T-helper 17 cell (primary cell): ENCODE data around the gene GPRASP3. TPM values are rescaled to one million over a fixed set of nuclear protein-coding genes. Genes with fewer than 3 reads are reported as not detected.
A peak's percentile ranks its signal among the peaks of the same experiment; 100 is the strongest.
"Not testable (repeated sequence)": the region's sequence is repeated elsewhere in the genome, so short reads cannot be mapped to it uniquely, and the experiment has no call there.

Experiments
- ATAC-seq: fragments of 150-1000 bp; cut with Tn5 transposase; 2 replicates; pipeline ENCODE4 v1.10.0; 2021; ENCODE audit warnings: mild to moderate bottlenecking, moderate library complexity
- DNase-seq, 3 donors: peaks; one replicate each; pipeline versions ENCODE4 v3.0.0 to v3.0.0-alpha.2; 2020 to 2021
- H3K9me3 ChIP-seq: one replicate; pipeline ENCODE4 v1.7.0; 2013; ENCODE audit warnings: low read length, mild to moderate bottlenecking; ENCODE audit not compliant: control insufficient read depth, poor library complexity, severe bottlenecking
- H3K27ac Mint-ChIP-seq: one replicate; pipeline ENCODE4 v1.8.0; 2022; ENCODE audit warnings: mild to moderate bottlenecking, moderate library complexity, mixed read lengths
- H3K27me3 Mint-ChIP-seq: one replicate; pipeline ENCODE4 v1.8.0; 2022; ENCODE audit warnings: mixed read lengths
- H3K36me3 Mint-ChIP-seq: one replicate; pipeline ENCODE4 v1.8.0; 2022; ENCODE audit warnings: low read depth, mixed read lengths
- H3K4me1 Mint-ChIP-seq: one replicate; pipeline ENCODE4 v1.8.0; 2022; ENCODE audit warnings: mild to moderate bottlenecking, mixed read lengths
- H3K4me3 Mint-ChIP-seq: one replicate; pipeline ENCODE4 v1.8.0; 2022; ENCODE audit warnings: mild to moderate bottlenecking, moderate library complexity, mixed read lengths
- total RNA-seq, 4 donors: library from RNA in 2 of 4; stranded (reverse) in 2 of 4; gene quantifications; one replicate each; pipeline ENCODE4 v1.2.3 and lab custom pipeline; 2022 to 2026

The GPRASP3 gene
- total RNA-seq = 1 to 10 TPM; 1.9 to 3.4 TPM
- 0 to 0.15 reads per million in 2 donors for total RNA-seq (lab: John Stamatoyannopoulos, UW)

GRCh38 chrX:102720237-102721168, at the start of gene GPRASP3:
Gene GPRASP3, plus strand, starts transcription at chrX:102720743. Its CDS starts 28,253 bp downstream, at chrX:102748996.
- Mint-ChIP-seq H3K4me1 (peaks cover 8% of the 10 kb centered on the region), H3K27me3 (no peaks in the 10 kb centered on the region), H3K27ac (peak within 1 kb of the TSS; percentile 85), H3K4me3 (peak within 1 kb of the TSS; percentile 89), H3K36me3 (peaks cover 2% of the 10 kb centered on the region)
- ATAC-seq (peak; percentile 99), DNase-seq (peak; percentile 42 to 46 (median 43))
- H3K9me3 ChIP-seq = no peaks in the 10 kb centered on the region

GRCh38 chrX:102672856-102673255, 47.7 kb upstream of the GPRASP3 start:
- H3K27ac Mint-ChIP-seq = no peak overlapping the region
- peaks cover 3% of the 10 kb centered on the region for H3K4me1 Mint-ChIP-seq
- peaks cover 5% of the 10 kb centered on the region for H3K36me3 Mint-ChIP-seq
- ATAC-seq (no peak), DNase-seq (no peak)
- no peaks in the 10 kb centered on the region for H3K9me3 ChIP-seq
- H3K27me3 Mint-ChIP-seq = no peaks in the 10 kb centered on the region
- no peak overlapping the region for H3K4me3 Mint-ChIP-seq

GRCh38 chrX:102677479-102677878, 43.1 kb upstream of the GPRASP3 start:
- DNase-seq, H3K9me3 ChIP-seq, H3K27me3 Mint-ChIP-seq, H3K4me1 Mint-ChIP-seq, H3K27ac Mint-ChIP-seq, H3K4me3 Mint-ChIP-seq, H3K36me3 Mint-ChIP-seq, ATAC-seq: not testable (repeated sequence)

GRCh38 chrX:102684772-102685520, 35.6 kb upstream of the GPRASP3 start:
- Mint-ChIP-seq H3K27ac (no peak overlapping the region), H3K27me3 (no peaks in the 10 kb centered on the region), H3K36me3 (peaks cover 11% of the 10 kb centered on the region), H3K4me1 (peaks cover 4% of the 10 kb centered on the region), H3K4me3 (no peak overlapping the region)
- DNase-seq (no peak), ATAC-seq (no peak)
- H3K9me3 ChIP-seq = no peaks in the 10 kb centered on the region

- Mint-ChIP-seq H3K27ac (no peak overlapping the region), H3K4me1 (no peaks in the 10 kb centered on the region), H3K4me3 (no peak overlapping the region), H3K36me3 (peaks cover 2% of the 10 kb centered on the region), H3K27me3 (no peaks in the 10 kb centered on the region)
- no peak for DNase-seq
- no peak for ATAC-seq
- H3K9me3 ChIP-seq = no peaks in the 10 kb centered on the region
Observed at GRCh38 chrX:102694749-102695148, 25.8 kb upstream of the GPRASP3 start.

GRCh38 chrX:102696306-102696705, 24.2 kb upstream of the GPRASP3 start:
- no peaks in the 10 kb centered on the region for H3K4me1 Mint-ChIP-seq
- H3K36me3 Mint-ChIP-seq = no peaks in the 10 kb centered on the region
- H3K4me3 Mint-ChIP-seq = no peak overlapping the region
- no peak overlapping the region for H3K27ac Mint-ChIP-seq
- H3K9me3 ChIP-seq = no peaks in the 10 kb centered on the region
- DNase-seq (no peak), ATAC-seq (no peak)
- no peaks in the 10 kb centered on the region for H3K27me3 Mint-ChIP-seq

- no peak for ATAC-seq
- no peak for DNase-seq
- H3K9me3 ChIP-seq = no peaks in the 10 kb centered on the region
- H3K36me3 Mint-ChIP-seq = no peaks in the 10 kb centered on the region
- H3K27me3 Mint-ChIP-seq = no peaks in the 10 kb centered on the region
- H3K4me3 Mint-ChIP-seq = no peak overlapping the region
- H3K27ac Mint-ChIP-seq = no peak overlapping the region
- H3K4me1 Mint-ChIP-seq = no peaks in the 10 kb centered on the region
Observed at GRCh38 chrX:102697494-102697893, 23.0 kb upstream of the GPRASP3 start.

GRCh38 chrX:102708900-102709299, 11.6 kb upstream of the GPRASP3 start:
- H3K9me3 ChIP-seq = no peaks in the 10 kb centered on the region
- Mint-ChIP-seq H3K4me3 (no peak overlapping the region), H3K27ac (no peak overlapping the region), H3K27me3 (peaks cover 15% of the 10 kb centered on the region), H3K4me1 (peaks cover 18% of the 10 kb centered on the region), H3K36me3 (no peaks in the 10 kb centered on the region)
- no peak for DNase-seq
- ATAC-seq = no peak

- Mint-ChIP-seq H3K27ac (no peak overlapping the region), H3K4me1 (peaks cover 17% of the 10 kb centered on the region), H3K36me3 (no peaks in the 10 kb centered on the region), H3K27me3 (peaks cover 15% of the 10 kb centered on the region), H3K4me3 (peak overlapping the region; percentile 88)
- H3K9me3 ChIP-seq = no peaks in the 10 kb centered on the region
- ATAC-seq (no peak), DNase-seq (no peak)
Observed at GRCh38 chrX:102711872-102712215, 8.7 kb upstream of the GPRASP3 start.

GRCh38 chrX:102712216-102712966, 8.2 kb upstream of the GPRASP3 start, which contains the start of gene GPRASP2:
Gene GPRASP2, plus strand, starts transcription at chrX:102712448. Its CDS starts 2,422 bp downstream, at chrX:102714870.
- DNase-seq (peak in 1 of 3 donors; percentile 9), ATAC-seq (peak; percentile 48)
- Mint-ChIP-seq H3K27ac (no peak within 1 kb of the TSS), H3K4me1 (peaks cover 17% of the 10 kb centered on the region), H3K4me3 (peak within 1 kb of the TSS; percentile 88), H3K27me3 (peaks cover 15% of the 10 kb centered on the region), H3K36me3 (no peaks in the 10 kb centered on the region)
- H3K9me3 ChIP-seq = no peaks in the 10 kb centered on the region

GRCh38 chrX:102712981-102713625, 7.4 kb upstream of the GPRASP3 start:
- peak; percentile 32 for ATAC-seq
- peak overlapping the region; percentile 75 for H3K4me3 Mint-ChIP-seq
- H3K9me3 ChIP-seq = no peaks in the 10 kb centered on the region
- H3K4me1 Mint-ChIP-seq = peaks cover 17% of the 10 kb centered on the region
- no peak overlapping the region for H3K27ac Mint-ChIP-seq
- no peak for DNase-seq
- H3K36me3 Mint-ChIP-seq = no peaks in the 10 kb centered on the region
- peaks cover 15% of the 10 kb centered on the region for H3K27me3 Mint-ChIP-seq

- no peaks in the 10 kb centered on the region for H3K9me3 ChIP-seq
- Mint-ChIP-seq H3K4me1 (peaks cover 7% of the 10 kb centered on the region), H3K4me3 (no peak overlapping the region), H3K27ac (no peak overlapping the region), H3K36me3 (no peaks in the 10 kb centered on the region), H3K27me3 (peaks cover 15% of the 10 kb centered on the region)
- DNase-seq (no peak), ATAC-seq (no peak)
Observed at GRCh38 chrX:102714994-102715393, 5.5 kb upstream of the GPRASP3 start.
